K562 (cell line): ENCODE data around the gene CACYBP. TPM values are rescaled to one million over a fixed set of nuclear protein-coding genes. Genes with fewer than 3 reads are reported as not detected.

Source experiments
- AFF4 ChIP-seq: sonication (generic); formaldehyde crosslinking; IDR thresholded peaks from 2 replicates; pipeline ENCODE4 v1.8.0; 2023; ENCODE audit warnings: mild to moderate bottlenecking, missing genetic modification reagents
- HMGN3 ChIP-seq: IDR thresholded peaks from 2 replicates; pipeline ENCODE4 v1.6.1; 2011; ENCODE audit warnings: borderline replicate concordance, low read depth, mild to moderate bottlenecking, mixed read lengths, low read length; ENCODE audit not compliant: insufficient read length; ENCODE audit errors: extremely low read depth
- HOXB6 ChIP-seq: fragments of 250-450 bp; sonication (Bioruptor Pico); IDR thresholded peaks from 2 replicates; pipeline ENCODE4 v1.5.1; 2022; ENCODE audit warnings: mild to moderate bottlenecking, borderline replicate concordance
- KLF6 ChIP-seq: fragments of 250-450 bp; sonication (Bioruptor Pico); IDR thresholded peaks from 2 replicates; pipeline ENCODE4 v1.4.0; 2020; ENCODE audit warnings: mild to moderate bottlenecking, moderate library complexity, borderline replicate concordance
- MAX ChIP-seq: sonication (generic); formaldehyde crosslinking; IDR thresholded peaks from 2 replicates; pipeline ENCODE4 v1.9.0; 2022; ENCODE audit warnings: mild to moderate bottlenecking, missing genetic modification reagents
- PHB2 ChIP-seq: fragments of 450-650 bp; IDR thresholded peaks from 2 replicates; pipeline ENCODE4 v1.6.1; 2017; ENCODE audit warnings: low read depth
- RAD21 ChIP-seq, 2 experiments: fragments of 250-450 bp in 1 of 2; fragments of 450-650 bp in 1 of 2; sonication (Bioruptor Pico) in 1 of 2; formaldehyde crosslinking in 1 of 2; IDR thresholded peaks in 1 of 2; conservative IDR thresholded peaks in 1 of 2; 2 replicates each; pipeline versions ENCODE4 v1.4.0 to v1.8.0; 2020 to 2022; ENCODE audit warnings: mild to moderate bottlenecking in 2 of 2, moderate library complexity in 1 of 2
- STAG1 ChIP-seq: sonication (generic); formaldehyde crosslinking; IDR thresholded peaks from 2 replicates; pipeline ENCODE4 v1.5.0; 2020; ENCODE audit warnings: missing genetic modification reagents, borderline replicate concordance
- TCFL5 ChIP-seq: fragments of 250-450 bp; sonication (Bioruptor Pico); conservative IDR thresholded peaks from 2 replicates; pipeline ENCODE4 v1.6.1; 2021; ENCODE audit warnings: mild to moderate bottlenecking, moderate library complexity, matching md5 sums
- TEAD2 ChIP-seq: fragments of 450-650 bp; IDR thresholded peaks from 2 replicates; pipeline ENCODE4 v1.6.1; 2016; ENCODE audit warnings: missing genetic modification characterization, control low read depth, missing compliant biosample characterization
- TFE3 ChIP-seq: fragments of 450-650 bp; formaldehyde crosslinking; IDR thresholded peaks from 2 replicates; pipeline ENCODE4 v1.4.0; 2020; ENCODE audit warnings: mild to moderate bottlenecking, mixed read lengths
- WHSC1 ChIP-seq: IDR thresholded peaks from one replicate; pipeline ENCODE4 v1.6.1; 2012; ENCODE audit warnings: low read length, control low read depth, inconsistent platforms
- ZBTB1 ChIP-seq: sonication (generic); formaldehyde crosslinking; IDR thresholded peaks from 2 replicates; pipeline ENCODE4 v1.8.1; 2023; ENCODE audit warnings: missing genetic modification reagents, low read depth, mild to moderate bottlenecking, borderline replicate concordance
- ZBTB43 ChIP-seq: sonication (generic); formaldehyde crosslinking; IDR thresholded peaks from 2 replicates; pipeline ENCODE4 v1.8.0; 2023; ENCODE audit warnings: mild to moderate bottlenecking, missing genetic modification reagents
- ZFP91 ChIP-seq: sonication (generic); formaldehyde crosslinking; IDR thresholded peaks from 2 replicates; pipeline ENCODE4 v1.8.0; 2022; ENCODE audit warnings: mild to moderate bottlenecking, missing genetic modification reagents
- ZNF24 ChIP-seq: fragments of 450-650 bp; IDR thresholded peaks from 2 replicates; pipeline ENCODE4 v1.6.1; 2016
- ZNF436 ChIP-seq: fragments of 250-450, 450-650 bp; sonication (Bioruptor Pico); formaldehyde crosslinking; IDR thresholded peaks from 2 replicates; pipeline ENCODE4 v1.7.0; 2020; ENCODE audit warnings: mild to moderate bottlenecking
- ZSCAN29 ChIP-seq: fragments of 450-650 bp; IDR thresholded peaks from 2 replicates; pipeline ENCODE4 v1.6.1; 2017
- ZSCAN32 ChIP-seq: fragments of 450-650 bp; formaldehyde crosslinking; IDR thresholded peaks from 2 replicates; pipeline ENCODE4 v1.4.0; 2020; ENCODE audit warnings: mild to moderate bottlenecking, moderate library complexity
- polyA plus RNA-seq, 8 experiments: library from polyadenylated mRNA; depleted of rRNA in 4 of 8; stranded (reverse) in 5 of 8; unstranded in 3 of 8; fragments of >200 nt; fragmentation: Nextera tagmentation in 2 of 8; fragmentation: Illumina TruSeq in 1 of 8; extraction: Ambion mirVana in 2 of 8; extraction: Trizol in 1 of 8; gene quantifications; 2 replicates each; pipeline versions ENCODE4 v1.2.1 to v1.2.3, GENCODE V29; 2011 to 2014; ENCODE audit warnings: inconsistent platforms in 1 of 8, missing spikeins in 1 of 8
- total RNA-seq, 7 experiments: library from RNA; depleted of rRNA in 6 of 7; stranded (reverse); fragments of >200 nt in 6 of 7; fragmentation: Illumina TruSeq in 2 of 7; extraction: Trizol in 2 of 7; gene quantifications; 2 replicates each; pipeline versions ENCODE4 v1.2.1 to v1.2.3, GENCODE V29; 2011 to 2021; ENCODE audit warnings: low replicate concordance in 1 of 7

CACYBP gene
- total and polyA plus RNA-seq, 9 of the 15 experiments (the other 6 are each of a cell fraction or from before 2014, with no cell fraction given), result 147 to 1,576 (median 488) TPM

GRCh38 chr1:175023043-175023921 lies 23.5 kb downstream of the CACYBP start, which contains the start of gene MRPS14 (continued):
- TF ChIP-seq AFF4 (CRISPR knock-in tag) (peak; percentile 79; the same call in 1 of the 2 replicates), KLF6 (CRISPR knock-in tag) (peak; percentile 31; the same call in 1 of the 2 replicates), ZBTB1 (CRISPR knock-in tag) (peak; percentile 84; the same call in 1 of the 2 replicates), ZNF436 (no peak), HOXB6 (CRISPR knock-in tag) (no peak), ZSCAN29 (no peak), TFE3 (CRISPR knock-in tag) (no peak), RAD21 (CRISPR knock-in tag; conservative IDR thresholded peaks at IDR 0.05 in 1 of 2, IDR thresholded peaks at IDR 0.05 in 1 of 2) (no peak), TCFL5 (CRISPR knock-in tag) (no peak), ZFP91 (CRISPR knock-in tag) (no peak), STAG1 (no peak), MAX (peak; percentile 91), ZSCAN32 (CRISPR knock-in tag) (no peak), ZNF24 (no peak), PHB2 (no peak), TEAD2 (tag) (no peak), ZBTB43 (no peak), HMGN3 (peak; percentile 66), WHSC1 (no peak)
